GM12878 (cell line): ENCODE data around the gene PIEZO2. TPM values are rescaled to one million over a fixed set of nuclear protein-coding genes. Genes with fewer than 3 reads are reported as not detected.

Experiments used
- ATAC-seq: fragments of 200-7000 bp; cut with Tn5 transposase; 3 replicates; pipeline ENCODE4 v1.9.1; 2020; ENCODE audit warnings: mild to moderate bottlenecking, moderate library complexity
- BruUV-seq: library from RNA; stranded (reverse); fragments of 400-500 nt; replicated peaks from 2 replicates; lab custom pipeline; 2021; lab: Mats Ljungman, UMichigan
- CTCF ChIA-PET: fragments of 300-600 bp; sonication (Branson Sonifier 250); formaldehyde crosslinking; extraction: SDS; loops from one replicate; lab custom pipeline; 2021; ENCODE audit warnings: inconsistent platforms; lab: Yijun Ruan, JAX
- POLR2A ChIA-PET: fragments of 350-600 bp; formaldehyde crosslinking; extraction: SDS; loops from one replicate; lab custom pipeline; 2021; ENCODE audit warnings: inconsistent platforms; lab: Charles Lee
- RAD21 ChIA-PET: fragments of 300-600 bp; sonication (Branson Sonifier 250); formaldehyde crosslinking; loops from one replicate; lab custom pipeline; 2023; ENCODE audit warnings: antibody characterized with exemption; ENCODE audit not compliant: unreplicated experiment; lab: Charles Lee
- SMC1A ChIA-PET: fragments of 300-600 bp; sonication (Branson Sonifier 250); formaldehyde crosslinking; loops from one replicate; lab custom pipeline; 2023; ENCODE audit not compliant: unreplicated experiment, uncharacterized antibody; lab: Charles Lee
- DNase-seq: peaks from one replicate; pipeline ENCODE4 v3.0.0-alpha.2; 2011; ENCODE audit warnings: low read depth, low spot score
- FAIRE-seq: peaks from 3 replicates; lab custom pipeline; 2011; peaks lifted over from hg19 to GRCh38; lab: Jason Lieb, UNC
- H2AFZ ChIP-seq: 2 replicates; pipeline ENCODE4 v1.6.0; 2011; ENCODE audit warnings: low read depth, low read length, control low read depth; ENCODE audit not compliant: control insufficient read depth
- H3K27ac ChIP-seq: 2 replicates; pipeline ENCODE4 v1.5.1; 2011; ENCODE audit warnings: control low read depth; ENCODE audit not compliant: control insufficient read depth, insufficient read depth
- H3K27me3 ChIP-seq, 2 experiments: replicated peaks in 1 of 2; 2 replicates each; pipeline versions ENCODE4 v1.6.0 to v1.6.1; 2011; ENCODE audit warnings: low read length in 1 of 2; ENCODE audit not compliant: control insufficient read depth in 2 of 2, insufficient read depth in 2 of 2
- H3K36me3 ChIP-seq, 2 experiments: 2 replicates each; pipeline ENCODE4 v1.5.1; 2011; ENCODE audit warnings: low read length in 1 of 2; ENCODE audit not compliant: control insufficient read depth in 2 of 2, insufficient read depth in 2 of 2
- H3K4me1 ChIP-seq: 2 replicates; pipeline ENCODE4 v1.6.1; 2011; ENCODE audit warnings: mild to moderate bottlenecking, low read length, moderate library complexity, mixed read lengths; ENCODE audit not compliant: control insufficient read depth, insufficient read depth
- H3K4me2 ChIP-seq: 2 replicates; pipeline ENCODE4 v1.6.0; 2011; ENCODE audit warnings: control low read depth; ENCODE audit not compliant: control insufficient read depth, insufficient read depth
- H3K4me3 ChIP-seq: fragments of 200-600 bp; sonication (generic); 2 replicates; pipeline ENCODE4 v1.5.1; 2016
- H3K79me2 ChIP-seq: 2 replicates; pipeline ENCODE4 v1.6.0; 2011; ENCODE audit warnings: low read length; ENCODE audit not compliant: control insufficient read depth, insufficient read depth
- H3K9ac ChIP-seq: 2 replicates; pipeline ENCODE4 v1.8.0; 2011; ENCODE audit warnings: low read length, control low read depth, mixed read lengths; ENCODE audit not compliant: control insufficient read depth, insufficient read depth
- H3K9me3 ChIP-seq: replicated peaks from 3 replicates; pipeline ENCODE4 v1.5.1; 2011; ENCODE audit warnings: mild to moderate bottlenecking, low read length; ENCODE audit not compliant: control insufficient read depth, insufficient read depth
- H4K20me1 ChIP-seq: 2 replicates; pipeline ENCODE4 v1.6.0; 2011; ENCODE audit not compliant: control insufficient read depth, insufficient read depth
- E2F4 ChIP-seq: IDR thresholded peaks from 2 replicates; pipeline ENCODE4 v1.6.1; 2012; ENCODE audit warnings: low read depth, low read length, improper control_type of control experiment
- EED ChIP-seq: sonication (generic); IDR thresholded peaks from 2 replicates; pipeline ENCODE4 v1.6.1; 2016; ENCODE audit warnings: antibody characterized with exemption, low read depth
- FOXK2 ChIP-seq: fragments of 450-650 bp; IDR thresholded peaks from 2 replicates; pipeline ENCODE4 v1.6.1; 2017; ENCODE audit warnings: mild to moderate bottlenecking, moderate library complexity
- MEF2A ChIP-seq: IDR thresholded peaks from 2 replicates; pipeline ENCODE4 v1.6.1; 2011; ENCODE audit warnings: low read depth, mild to moderate bottlenecking, low read length, moderate library complexity; ENCODE audit not compliant: insufficient read depth
- ZNF592 ChIP-seq: fragments of 450-650 bp; IDR thresholded peaks from 2 replicates; pipeline ENCODE4 v1.6.1; 2017; ENCODE audit warnings: mild to moderate bottlenecking, moderate library complexity
- WGBS: methylation state at CpG from one replicate; pipeline ENCODE4 v1.1.6; 2016; ENCODE audit warnings: low lambda C conversion rate; ENCODE audit not compliant: insufficient replicate concordance, insufficient coverage; ENCODE audit errors: missing lambda C conversion rate; 5-methylcytosine and 5-hydroxymethylcytosine counted together
- in situ Hi-C: fragments of 300-500 bp; cut with MboI; formaldehyde crosslinking; loops from 9 replicates; pipeline ENCODE4 v1.14.3; 2018; ENCODE audit warnings: mixed read lengths
- intact Hi-C: fragments of 100-400 bp; cut with micrococcal nuclease; formaldehyde crosslinking; loops from one replicate; pipeline ENCODE4 v1.14.2; 2022; ENCODE audit not compliant: unreplicated experiment
- polyA plus RNA-seq, 11 experiments: library from polyadenylated mRNA; depleted of rRNA in 4 of 11; unstranded in 6 of 11; stranded (reverse) in 5 of 11; fragments of >200 nt; fragmentation: Nextera tagmentation in 4 of 11; fragmentation: Illumina TruSeq in 1 of 11; extraction: Ambion mirVana in 4 of 11; extraction: Trizol in 1 of 11; gene quantifications; 1 replicate in 1 of 11; 2 replicates in 10 of 11; pipeline versions ENCODE4 v1.2.1 to v1.2.3, GENCODE V29; 2011 to 2016; ENCODE audit warnings: inconsistent platforms in 2 of 11, missing spikeins in 2 of 11, low read depth in 1 of 11
- total RNA-seq, 4 experiments: library from RNA; depleted of rRNA in 3 of 4; stranded (reverse); fragments of >200 nt in 3 of 4; fragmentation: Illumina TruSeq in 1 of 4; extraction: Trizol in 1 of 4; gene quantifications; 2 replicates each; pipeline versions ENCODE4 v1.2.1 to v1.2.3, GENCODE V29; 2013 to 2021

PIEZO2 gene
- total and polyA plus RNA-seq, 10 of the 15 experiments (the other 5 are each of a cell fraction or from before 2014, with no cell fraction given): 6.7 to 42.3 (median 27.4) TPM

DNA sequence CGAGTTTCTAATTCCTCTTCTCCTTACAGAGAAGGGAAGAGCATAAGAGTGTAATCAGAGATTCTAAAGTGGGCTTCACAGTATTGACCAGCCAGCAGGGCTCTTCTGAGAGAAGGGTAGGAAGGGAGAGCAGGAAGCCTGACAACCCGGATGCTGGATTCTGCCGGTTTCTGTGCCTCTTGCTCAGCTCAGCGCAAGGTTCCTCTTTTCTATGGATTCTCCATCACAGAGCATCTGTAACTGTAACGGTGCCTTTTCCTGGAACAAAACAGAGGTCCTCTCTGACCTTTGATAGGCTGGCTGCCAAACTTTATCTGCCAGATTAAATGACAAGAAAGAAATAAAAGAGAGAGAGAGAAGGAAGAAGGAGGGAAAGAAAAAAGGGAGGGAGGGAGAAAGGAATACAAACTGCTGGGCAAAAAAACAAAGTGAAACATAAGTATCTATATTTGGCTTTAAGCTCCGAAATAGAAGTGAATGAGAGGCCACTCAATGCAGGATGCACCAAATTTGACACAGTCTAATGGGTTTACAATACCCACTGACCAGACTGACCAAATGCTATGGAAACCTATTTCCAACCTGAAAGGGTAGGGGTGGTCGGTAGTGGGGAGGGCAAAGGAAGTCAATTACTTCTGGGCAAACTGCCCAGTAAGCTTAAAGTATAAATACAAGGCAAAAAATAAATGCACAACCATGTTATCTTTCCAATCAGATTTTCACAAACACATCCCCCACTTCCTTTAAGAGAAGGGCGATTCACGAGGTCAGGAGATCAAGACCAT is 59.2 kb downstream of the PIEZO2 start:
- ATAC-seq (peak; percentile 51), FAIRE-seq (no peak), DNase-seq (no peak)
- Histone ChIP-seq H3K9me3 (no peaks in the 10 kb centered on the region; the same call in 1 of the 3 replicates), H3K9ac (no peak overlapping the region), H4K20me1 (no peaks in the 10 kb centered on the region), H3K4me3 (peak overlapping the region; percentile 36; the same call in 1 of the 2 replicates), H2AFZ (peak overlapping the region; percentile 14; the same call in 1 of the 2 replicates), H3K4me2 (peak overlapping the region; percentile 28), H3K4me1 (peaks cover 26% of the 10 kb centered on the region), H3K36me3 (no peaks in the 10 kb centered on the region; a peak in 1 of 4 replicates), H3K79me2 (peaks cover 60% of the 10 kb centered on the region), H3K27ac (peak overlapping the region; percentile 56), H3K27me3 (no peaks in the 10 kb centered on the region)
- ChIA-PET CTCF (interaction anchor here (0.9 to 2.0 kb wide), 4 partner anchors 9 to 62 kb away, joined by 3 to 8 read pairs (median 4); no protein-coding TSS in a partner anchor), SMC1A (interaction anchor here (0.6 to 2.1 kb wide), 12 partner anchors 8 to 1521 kb away, joined by 3 to 8 read pairs (median 4); no protein-coding TSS in a partner anchor), POLR2A (interaction anchor here (0.8 kb wide), 1 partner anchor 17 kb away, joined by 7 read pairs; no protein-coding TSS in a partner anchor), RAD21 (interaction anchor here (0.6 to 1.4 kb wide), 2 partner anchors 37 to 134 kb away, joined by 3 to 6 read pairs; no protein-coding TSS in a partner anchor)
- WGBS: 16% methylated on average over 9 of the region's 9 CpGs
- TF ChIP-seq EED: peak; percentile 48; the same call in 1 of the 2 replicates
- TF ChIP-seq ZNF592: no peak
- no peak for TF ChIP-seq E2F4
- TF ChIP-seq FOXK2: no peak
- TF ChIP-seq MEF2A: peak; percentile 76; the same call in 1 of the 2 replicates
- intact Hi-C loops: loop anchor here (10.0 kb wide), 1 partner anchor 45 kb away; no protein-coding TSS in a partner anchor
- no TSS peak for BruUV-seq
- in situ Hi-C loops: no loop called here
